Dendritic cell treated with granulocyte-macrophage colony-stimulating factor and Interleukin-4, amounts not matched to agents 40 ng/mL and 50 ng/mL, for 4 days (primary cell): ENCODE results near the gene GHR.

ENCODE experiments used
- H3K27ac Mint-ChIP-seq: one replicate; pipeline ENCODE4 v1.8.0; 2022; ENCODE audit warnings: mild to moderate bottlenecking, mixed read lengths
- H3K27me3 Mint-ChIP-seq: one replicate; pipeline ENCODE4 v1.8.0; 2022; ENCODE audit warnings: mild to moderate bottlenecking, mixed read lengths
- H3K36me3 Mint-ChIP-seq: one replicate; pipeline ENCODE4 v1.8.0; 2022; ENCODE audit warnings: low read depth, mixed read lengths
- H3K4me1 Mint-ChIP-seq: one replicate; pipeline ENCODE4 v1.8.0; 2022; ENCODE audit warnings: low read depth, mixed read lengths
- H3K4me3 Mint-ChIP-seq: one replicate; pipeline ENCODE4 v1.8.0; 2022; ENCODE audit warnings: mild to moderate bottlenecking, moderate library complexity, mixed read lengths
- H3K9me3 Mint-ChIP-seq: one replicate; pipeline ENCODE4 v1.8.0; 2022; ENCODE audit warnings: mixed read lengths
- intact Hi-C: fragments of 100-400 bp; cut with micrococcal nuclease; formaldehyde crosslinking; loops from one replicate; pipeline ENCODE4 v1.15.0; 2022

The GHR gene

DNA sequence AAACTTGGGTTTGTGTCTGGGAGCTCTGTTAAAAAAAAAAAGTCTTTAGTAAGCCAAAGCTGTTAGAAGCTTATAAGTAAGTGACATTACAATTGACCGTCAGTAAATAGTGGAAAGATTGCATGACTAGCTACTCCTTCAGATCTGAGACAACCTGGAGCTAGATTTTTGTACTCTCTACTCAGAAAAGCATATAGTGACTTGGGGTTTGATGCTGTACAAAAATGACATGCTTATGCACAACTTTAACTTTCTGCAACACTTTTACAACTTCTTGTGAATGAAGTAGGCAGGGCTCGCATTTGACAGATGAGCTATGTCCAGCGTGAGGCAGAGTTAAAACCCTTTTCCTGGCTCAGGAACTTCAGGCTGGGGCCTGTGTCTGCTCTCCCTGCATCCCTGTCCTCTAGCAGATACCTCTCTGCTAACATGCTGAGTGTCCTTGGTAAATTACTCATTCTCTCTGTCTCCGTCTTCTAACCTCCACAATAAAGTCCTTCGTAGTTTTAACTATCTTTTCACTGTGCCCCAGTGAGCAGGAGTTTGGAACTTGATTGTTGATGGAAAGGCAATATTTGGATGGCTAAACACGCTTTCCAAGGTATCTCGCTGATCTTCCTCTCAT is 471 bp upstream of the GHR start:
- intact Hi-C loops = loop anchor here (5.0 to 10.0 kb wide), 2 partner anchors 345 to 462 kb away; no protein-coding TSS in a partner anchor
- H3K36me3 Mint-ChIP-seq = no peaks in the 10 kb centered on the region
- no peaks in the 10 kb centered on the region for H3K4me1 Mint-ChIP-seq
- no peaks in the 10 kb centered on the region for H3K9me3 Mint-ChIP-seq
- H3K27ac Mint-ChIP-seq = no peak overlapping the region
- peaks cover 5% of the 10 kb centered on the region for H3K27me3 Mint-ChIP-seq
- no peak overlapping the region for H3K4me3 Mint-ChIP-seq

DNA sequence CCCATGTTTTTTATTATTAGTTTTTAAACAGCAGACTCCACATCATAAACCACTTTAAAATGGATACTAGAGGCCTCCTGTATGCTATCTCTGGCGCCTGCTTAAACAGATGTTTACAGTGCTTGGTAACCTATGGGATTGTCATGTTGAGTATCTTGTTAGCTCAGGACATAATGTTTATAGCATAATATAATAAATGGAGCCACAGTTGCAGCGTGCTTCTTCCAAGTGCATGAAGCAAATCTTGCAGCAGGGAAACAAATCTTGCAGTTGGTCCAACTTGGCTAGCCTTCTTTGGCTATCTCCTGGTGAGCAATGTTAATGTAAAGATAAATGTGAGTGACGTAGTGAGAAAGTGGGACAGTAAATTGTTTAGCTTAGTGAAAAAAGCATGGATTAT is 2.8 kb downstream of the GHR start:
- H3K9me3 Mint-ChIP-seq = no peaks in the 10 kb centered on the region

DNA sequence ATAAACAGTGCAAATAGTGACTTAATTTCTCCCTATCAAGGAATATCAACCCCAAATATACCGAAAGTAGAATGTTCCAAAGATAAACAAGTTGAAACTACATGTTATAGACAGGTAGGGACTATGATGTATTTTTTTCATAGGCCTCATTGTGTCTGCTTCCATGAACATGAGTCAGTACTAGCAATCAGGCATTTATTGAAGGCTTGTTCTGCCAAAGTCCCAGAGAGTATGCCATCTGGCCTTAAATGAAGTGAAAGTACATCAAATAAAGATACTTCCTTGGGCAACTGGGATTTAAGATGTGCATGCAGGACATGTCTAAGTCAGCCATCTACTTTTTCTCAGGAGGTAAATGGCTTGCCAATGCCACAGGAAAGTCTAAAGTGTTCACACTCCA is 6.5 kb downstream of the GHR start:
- Mint-ChIP-seq H3K4me3 (no peak overlapping the region), H3K27me3 (peaks cover 5% of the 10 kb centered on the region), H3K36me3 (no peaks in the 10 kb centered on the region), H3K9me3 (no peaks in the 10 kb centered on the region), H3K27ac (no peak overlapping the region), H3K4me1 (no peaks in the 10 kb centered on the region)
- intact Hi-C loops = loop anchor here (10.0 kb wide), 1 partner anchor 455 kb away; no protein-coding TSS in a partner anchor

More for the DNA sequence above, 2.8 kb downstream of the GHR start:
- H3K36me3 Mint-ChIP-seq = no peaks in the 10 kb centered on the region
- H3K4me3 Mint-ChIP-seq = no peak overlapping the region
- H3K27ac Mint-ChIP-seq = no peak overlapping the region
- no peaks in the 10 kb centered on the region for H3K4me1 Mint-ChIP-seq
- H3K27me3 Mint-ChIP-seq = peaks cover 5% of the 10 kb centered on the region
- intact Hi-C loops = loop anchor here (10.0 kb wide), 1 partner anchor 459 kb away; no protein-coding TSS in a partner anchor

DNA sequence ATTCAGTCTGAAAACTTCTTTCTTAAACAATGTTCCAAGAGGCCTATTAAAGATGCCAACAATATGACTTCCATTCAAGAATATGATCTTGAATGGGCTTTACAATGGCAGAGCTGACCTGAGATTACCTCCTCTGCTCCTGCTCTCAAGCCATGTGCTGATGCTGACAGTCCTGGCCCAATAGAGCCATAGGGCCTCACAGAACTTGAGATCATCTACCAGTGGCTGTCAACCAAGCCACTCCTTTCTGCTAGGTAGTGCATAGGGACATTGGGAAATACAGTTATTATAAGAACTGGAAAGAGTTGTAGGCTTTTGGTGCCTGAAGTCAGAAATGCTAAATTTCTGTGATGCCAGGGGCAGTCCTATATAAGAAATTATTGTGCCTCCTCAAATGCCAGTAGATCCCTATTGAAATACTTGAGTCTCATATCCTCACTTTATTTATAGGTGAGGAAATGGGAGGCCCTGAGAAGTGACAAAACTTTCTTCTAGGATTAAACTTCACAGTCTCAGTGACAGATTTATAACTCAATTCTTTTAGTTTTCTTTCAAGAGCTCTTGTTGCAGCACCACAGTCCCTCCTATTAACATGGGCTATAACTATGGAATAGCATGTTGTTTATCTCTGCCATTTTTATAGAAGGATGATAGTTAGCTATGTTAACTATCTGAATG is 10.9 kb downstream of the GHR start:
- Mint-ChIP-seq H3K27me3 (peaks cover 1% of the 10 kb centered on the region), H3K9me3 (no peaks in the 10 kb centered on the region), H3K4me1 (no peaks in the 10 kb centered on the region), H3K27ac (no peak overlapping the region), H3K36me3 (no peaks in the 10 kb centered on the region), H3K4me3 (no peak overlapping the region)
- intact Hi-C loops = no loop called here

DNA sequence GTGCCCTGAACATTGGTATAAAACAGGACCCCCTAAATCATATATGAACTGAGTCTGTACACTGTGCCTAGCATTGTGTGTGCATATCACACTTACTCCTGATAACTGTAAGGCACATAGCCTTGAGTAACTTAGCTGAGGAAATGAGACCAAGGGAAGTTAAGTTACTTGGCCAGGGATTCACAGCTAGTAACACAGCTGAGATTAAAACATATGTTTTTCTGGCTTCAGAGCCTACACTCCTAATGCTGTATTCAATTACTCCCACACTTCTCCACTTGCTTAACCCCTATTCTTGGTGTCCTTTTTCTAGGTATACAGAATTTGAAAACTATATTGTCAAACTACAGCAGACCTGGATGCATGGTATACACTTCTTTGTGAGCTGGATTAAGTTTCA is 12.8 kb downstream of the GHR start:
- intact Hi-C loops = no loop called here
- Mint-ChIP-seq H3K36me3 (no peaks in the 10 kb centered on the region), H3K4me1 (no peaks in the 10 kb centered on the region), H3K9me3 (no peaks in the 10 kb centered on the region), H3K4me3 (no peak overlapping the region), H3K27me3 (peaks cover 1% of the 10 kb centered on the region), H3K27ac (no peak overlapping the region)

DNA sequence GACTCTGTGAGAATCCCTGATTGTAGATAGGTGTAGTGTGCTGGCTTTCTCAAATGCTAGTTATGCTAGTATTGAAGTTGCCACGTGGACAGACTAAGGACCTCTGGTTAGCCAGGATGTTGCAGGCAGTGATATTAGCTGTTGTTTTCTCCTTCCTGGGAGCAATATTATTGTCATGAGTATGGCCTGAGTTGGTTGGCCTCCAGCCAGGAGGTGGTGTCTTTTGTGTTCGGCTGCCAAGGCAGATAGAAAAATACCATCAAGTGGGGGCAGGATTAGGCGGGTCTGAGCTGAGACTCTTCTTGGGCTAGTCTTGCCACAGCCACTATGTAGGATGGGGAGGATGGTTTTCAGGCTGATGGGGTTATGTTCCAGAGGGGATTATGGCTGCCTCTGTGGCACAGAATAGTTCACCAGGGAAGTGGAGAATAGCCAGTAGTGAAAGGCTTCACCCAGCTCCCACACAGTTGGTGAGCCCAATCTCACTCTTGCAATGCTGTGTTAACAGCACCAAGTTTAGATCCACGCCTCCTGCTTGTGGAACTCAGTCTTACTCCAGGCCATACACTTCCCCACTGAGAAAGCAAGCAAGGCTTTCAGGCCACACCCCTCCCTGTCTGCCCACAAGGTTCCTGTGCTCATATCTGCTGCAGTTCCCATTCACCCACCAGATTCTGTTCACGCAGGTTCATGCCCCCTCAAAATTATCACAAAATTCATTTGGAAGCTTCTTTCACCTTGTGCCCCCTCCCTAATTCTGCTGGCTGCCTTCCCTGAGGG is 31.2 kb downstream of the GHR start:
- H3K36me3 Mint-ChIP-seq = no peaks in the 10 kb centered on the region
- no peak overlapping the region for H3K27ac Mint-ChIP-seq
- peaks cover 27% of the 10 kb centered on the region for H3K9me3 Mint-ChIP-seq
- H3K4me3 Mint-ChIP-seq = no peak overlapping the region
- no peaks in the 10 kb centered on the region for H3K4me1 Mint-ChIP-seq
- intact Hi-C loops = no loop called here
- H3K27me3 Mint-ChIP-seq = no peaks in the 10 kb centered on the region

DNA sequence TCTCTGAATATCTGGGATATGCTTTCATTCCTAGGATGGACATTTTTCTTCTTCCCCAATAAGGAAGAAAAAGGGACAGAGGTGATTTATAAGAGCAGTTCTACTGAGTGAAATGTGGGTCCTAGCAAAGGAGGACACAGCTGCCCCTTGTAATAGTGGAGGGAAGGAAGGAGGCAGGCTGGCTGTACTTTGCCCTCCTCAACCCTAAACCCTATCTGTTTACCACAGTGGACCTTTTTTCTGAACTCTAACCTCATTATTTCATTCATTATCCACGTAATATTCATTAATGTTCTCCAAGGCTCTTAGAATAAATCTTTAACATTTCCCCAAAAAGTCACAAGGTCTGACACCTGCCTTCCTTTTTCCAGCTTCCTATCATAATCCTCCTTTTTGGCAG is 37.8 kb downstream of the GHR start:
- no peaks in the 10 kb centered on the region for H3K9me3 Mint-ChIP-seq
- H3K27me3 Mint-ChIP-seq = no peaks in the 10 kb centered on the region
- no peak overlapping the region for H3K27ac Mint-ChIP-seq
- no peak overlapping the region for H3K4me3 Mint-ChIP-seq
- H3K4me1 Mint-ChIP-seq = no peaks in the 10 kb centered on the region
- intact Hi-C loops = no loop called here
- no peaks in the 10 kb centered on the region for H3K36me3 Mint-ChIP-seq

DNA sequence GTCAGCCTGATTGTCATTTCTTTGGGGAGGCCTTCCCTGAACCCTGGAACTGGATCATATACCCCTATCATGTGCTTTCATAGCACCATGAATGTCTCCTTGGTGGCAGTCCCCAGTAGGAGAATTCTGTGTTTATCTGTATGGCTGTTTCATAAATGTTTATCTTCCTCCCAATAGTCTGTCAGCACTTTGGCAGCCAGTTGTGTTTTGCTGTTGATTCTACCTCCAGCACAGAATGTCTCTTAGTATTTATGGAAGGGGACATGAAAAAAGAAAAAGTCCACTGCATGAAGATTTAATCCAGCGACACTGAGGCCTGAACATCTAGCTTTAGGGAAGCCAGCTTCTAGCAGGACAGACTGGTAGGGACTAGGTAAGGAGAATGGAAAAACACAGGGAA is 38.3 kb downstream of the GHR start:
- Mint-ChIP-seq H3K4me1 (no peaks in the 10 kb centered on the region), H3K9me3 (no peaks in the 10 kb centered on the region), H3K27ac (no peak overlapping the region), H3K36me3 (no peaks in the 10 kb centered on the region), H3K27me3 (no peaks in the 10 kb centered on the region), H3K4me3 (no peak overlapping the region)
- intact Hi-C loops = no loop called here

DNA sequence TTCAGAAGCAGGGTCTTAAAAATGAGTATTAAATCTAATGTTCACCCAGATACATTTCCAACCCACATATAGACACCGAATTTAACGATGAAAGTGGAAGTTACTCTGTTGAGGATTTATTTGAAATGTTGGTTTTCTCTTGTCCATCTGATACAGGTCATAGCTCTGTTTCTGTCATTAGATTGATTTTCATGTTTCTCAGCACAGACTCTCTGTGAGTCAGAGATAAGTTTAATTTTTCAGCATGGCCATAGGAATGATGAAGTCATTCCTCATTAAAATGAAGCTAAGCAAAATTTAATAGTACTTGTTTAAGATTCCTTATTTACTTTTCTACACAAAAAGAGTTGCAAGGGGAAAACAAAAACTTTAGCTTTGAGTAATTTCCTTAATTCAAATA is 38.8 kb downstream of the GHR start:
- no peaks in the 10 kb centered on the region for H3K36me3 Mint-ChIP-seq
- no peaks in the 10 kb centered on the region for H3K9me3 Mint-ChIP-seq
- no peak overlapping the region for H3K27ac Mint-ChIP-seq
- no peaks in the 10 kb centered on the region for H3K4me1 Mint-ChIP-seq
- no peak overlapping the region for H3K4me3 Mint-ChIP-seq
- intact Hi-C loops = no loop called here
- no peaks in the 10 kb centered on the region for H3K27me3 Mint-ChIP-seq

DNA sequence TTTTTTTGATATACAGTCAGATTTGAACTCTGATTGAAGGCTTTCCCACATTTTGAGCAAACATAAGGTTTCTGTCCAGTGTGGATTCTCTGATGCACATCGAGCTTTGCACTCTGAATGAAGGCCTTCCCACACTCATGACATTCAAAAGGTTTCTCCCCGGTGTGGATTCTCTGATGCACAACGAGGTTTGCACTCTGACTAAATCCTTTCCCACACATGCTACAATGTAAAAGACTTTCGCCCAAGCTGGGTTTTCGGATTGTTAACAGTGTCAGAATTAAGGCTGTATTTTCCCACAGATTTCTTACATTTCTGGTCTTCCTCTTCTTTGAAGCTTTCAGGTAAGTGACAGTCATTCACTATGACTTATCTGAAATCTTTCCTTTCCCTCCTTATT is 44.3 kb downstream of the GHR start:
- H3K36me3 Mint-ChIP-seq = no peaks in the 10 kb centered on the region
- H3K9me3 Mint-ChIP-seq = no peaks in the 10 kb centered on the region
- H3K27me3 Mint-ChIP-seq = no peaks in the 10 kb centered on the region
- intact Hi-C loops = no loop called here
- no peak overlapping the region for H3K27ac Mint-ChIP-seq
- no peaks in the 10 kb centered on the region for H3K4me1 Mint-ChIP-seq
- no peak overlapping the region for H3K4me3 Mint-ChIP-seq

DNA sequence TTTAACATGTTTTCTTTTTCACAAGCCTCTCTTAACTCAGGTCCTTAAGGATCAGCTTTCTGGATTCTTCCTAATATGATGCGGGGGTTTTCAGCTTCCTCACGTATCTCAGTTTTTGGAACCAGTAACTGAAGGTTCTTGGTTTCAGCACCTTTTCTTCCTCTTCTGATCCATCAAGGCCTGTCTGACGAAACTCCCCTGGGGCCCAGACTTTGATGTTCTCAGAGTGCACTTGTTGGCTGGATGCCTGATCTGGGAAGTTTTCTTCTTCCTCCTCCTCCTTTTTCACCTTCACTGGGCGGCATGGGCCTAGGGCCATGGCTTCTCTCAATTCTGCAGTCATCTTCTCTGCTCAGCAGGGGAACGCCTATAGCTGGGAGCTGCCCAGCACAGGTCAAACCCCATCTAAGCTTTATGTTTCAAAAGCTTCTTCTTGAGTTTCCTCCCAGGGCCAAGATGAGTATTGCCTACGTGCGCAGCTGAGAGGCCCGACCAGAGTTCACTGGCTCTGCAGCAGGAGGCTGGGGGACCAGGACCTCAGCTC is 44.8 kb downstream of the GHR start:
- H3K27me3 Mint-ChIP-seq = no peaks in the 10 kb centered on the region
- H3K4me1 Mint-ChIP-seq = no peaks in the 10 kb centered on the region
- H3K27ac Mint-ChIP-seq = no peak overlapping the region
- no peak overlapping the region for H3K4me3 Mint-ChIP-seq
- H3K36me3 Mint-ChIP-seq = no peaks in the 10 kb centered on the region
- no peaks in the 10 kb centered on the region for H3K9me3 Mint-ChIP-seq
- intact Hi-C loops = no loop called here

DNA sequence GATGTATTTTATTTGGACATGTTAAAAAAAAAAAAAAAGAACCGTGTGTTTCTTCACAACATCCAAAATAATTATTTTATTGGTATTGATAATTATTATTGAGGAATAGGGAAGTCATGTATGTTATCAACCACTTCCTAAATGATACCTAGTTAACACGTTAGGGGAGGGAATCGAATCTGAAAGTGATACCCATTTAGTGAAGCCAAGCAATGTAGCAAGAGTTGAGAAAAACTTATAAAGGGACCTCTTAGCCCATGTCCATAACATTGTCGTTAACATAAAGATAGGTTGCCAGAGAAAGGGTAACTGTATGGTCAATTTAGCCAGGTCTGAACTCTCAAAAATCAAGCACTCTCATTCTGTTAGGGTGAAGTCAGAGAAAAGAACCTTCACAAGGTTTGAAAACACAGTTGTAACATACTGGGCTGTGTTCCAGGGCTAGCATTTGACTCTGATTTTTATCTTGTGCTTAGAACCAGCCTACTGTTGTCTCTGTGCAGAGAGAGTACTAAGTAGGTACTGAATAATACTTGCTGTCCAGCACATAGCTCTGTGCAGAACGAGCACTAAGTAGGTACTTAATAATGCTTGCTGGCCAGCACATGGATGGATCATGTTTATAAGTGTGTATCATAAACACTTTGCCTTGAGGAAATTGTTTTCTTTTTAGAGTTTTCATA is 60.4 kb downstream of the GHR start:
- intact Hi-C loops = no loop called here
- peaks cover 33% of the 10 kb centered on the region for H3K9me3 Mint-ChIP-seq
- H3K27me3 Mint-ChIP-seq = no peaks in the 10 kb centered on the region
- H3K4me1 Mint-ChIP-seq = no peaks in the 10 kb centered on the region
- H3K36me3 Mint-ChIP-seq = no peaks in the 10 kb centered on the region
- H3K27ac Mint-ChIP-seq = no peak overlapping the region
- no peak overlapping the region for H3K4me3 Mint-ChIP-seq

DNA sequence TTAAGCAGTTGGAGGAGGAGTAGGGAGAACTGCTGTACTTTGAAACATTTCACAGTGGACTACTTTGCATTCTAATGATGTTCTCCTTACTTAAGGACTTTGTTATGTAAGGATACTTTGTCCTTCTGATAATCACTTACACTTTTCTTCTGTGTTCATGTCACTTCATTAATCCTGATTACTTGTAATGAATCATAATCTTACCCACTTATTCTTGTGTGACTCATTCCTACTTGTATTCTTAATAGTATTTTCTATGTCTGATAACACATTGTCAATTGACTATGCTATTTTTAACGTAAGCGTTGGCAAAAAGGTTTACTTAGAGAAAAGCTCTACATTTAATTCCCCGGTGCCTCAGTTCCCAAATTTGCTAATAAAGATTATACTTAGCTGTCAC is 63.8 kb downstream of the GHR start:
- Mint-ChIP-seq H3K27ac (no peak overlapping the region), H3K4me3 (no peak overlapping the region), H3K4me1 (no peaks in the 10 kb centered on the region), H3K27me3 (no peaks in the 10 kb centered on the region), H3K36me3 (no peaks in the 10 kb centered on the region), H3K9me3 (peaks cover 12% of the 10 kb centered on the region)
- intact Hi-C loops = no loop called here

DNA sequence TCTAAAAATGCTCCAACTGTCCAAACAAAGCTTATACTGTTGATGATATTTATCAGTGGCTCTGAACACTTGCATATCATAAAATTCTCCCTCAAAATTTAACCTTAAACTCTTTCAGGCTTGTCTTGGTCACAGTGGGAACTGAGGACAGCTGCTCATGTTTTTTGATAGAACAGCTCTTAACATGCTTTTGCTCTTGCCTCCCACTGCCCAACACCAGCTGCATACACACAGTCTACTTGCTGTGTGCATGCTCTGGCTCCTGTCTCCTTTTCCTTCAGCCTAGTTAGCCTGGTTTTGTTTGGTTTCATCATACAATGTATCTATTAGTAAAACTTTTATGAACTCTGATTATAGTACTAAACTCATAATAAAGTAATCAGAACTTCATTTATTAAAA is 64.6 kb downstream of the GHR start:
- Mint-ChIP-seq H3K36me3 (no peaks in the 10 kb centered on the region), H3K4me3 (no peak overlapping the region), H3K9me3 (peaks cover 4% of the 10 kb centered on the region), H3K27me3 (no peaks in the 10 kb centered on the region), H3K27ac (no peak overlapping the region), H3K4me1 (no peaks in the 10 kb centered on the region)
- intact Hi-C loops = no loop called here
